Activated B cell treated with CpG ODN at 0.5 μM for 24 hours (primary cell): ENCODE results near the gene TRPV2. TPM values are rescaled to one million over a fixed set of nuclear protein-coding genes. Genes with fewer than 3 reads are reported as not detected.
A peak's percentile ranks its signal among the peaks of the same experiment; 100 is the strongest.

ENCODE experiments used
- ATAC-seq: fragments of 200-7000 bp; cut with Tn5 transposase; one replicate; pipeline ENCODE4 v1.10.0; 2021; ENCODE audit warnings: low read depth, mild to moderate bottlenecking, moderate library complexity
- CTCF ChIA-PET: fragments of 350-600 bp; sonication (Branson Sonifier 250); formaldehyde crosslinking; loops from one replicate; lab custom pipeline; 2021; ENCODE audit warnings: antibody characterized with exemption; lab: Charles Lee
- POLR2A ChIA-PET: fragments of 350-600 bp; sonication (Branson Sonifier 250); formaldehyde crosslinking; loops from one replicate; lab custom pipeline; 2021; ENCODE audit warnings: antibody characterized with exemption; lab: Charles Lee
- DNase-seq: peaks from one replicate; pipeline ENCODE4 v3.0.0; 2022
- H3K27ac Mint-ChIP-seq: one replicate; pipeline ENCODE4 v1.8.0; 2020; ENCODE audit warnings: mixed read lengths
- H3K27me3 Mint-ChIP-seq: one replicate; pipeline ENCODE4 v1.8.0; 2021; ENCODE audit warnings: mixed read lengths
- H3K36me3 Mint-ChIP-seq: one replicate; pipeline ENCODE4 v1.8.0; 2021; ENCODE audit warnings: low read depth, mixed read lengths
- H3K4me1 Mint-ChIP-seq: one replicate; pipeline ENCODE4 v1.8.0; 2021; ENCODE audit warnings: mixed read lengths
- H3K4me3 Mint-ChIP-seq: one replicate; pipeline ENCODE4 v1.8.0; 2020; ENCODE audit warnings: mild to moderate bottlenecking, mixed read lengths
- H3K9me3 Mint-ChIP-seq: one replicate; pipeline ENCODE4 v1.8.0; 2020; ENCODE audit warnings: mixed read lengths
- CTCF ChIP-seq: fragments of 200-600 bp; IDR thresholded peaks from one replicate; pipeline ENCODE4 v1.8.0; 2022; ENCODE audit warnings: antibody characterized with exemption, mild to moderate bottlenecking
- intact Hi-C: fragments of 100-400 bp; cut with micrococcal nuclease; formaldehyde crosslinking; loops from one replicate; pipeline ENCODE4 v1.15.1; 2024
- total RNA-seq: library from RNA; stranded (reverse); gene quantifications from 2 replicates; pipeline ENCODE4 v1.2.3, GENCODE V29; 2022

Gene TRPV2
- total RNA-seq, 1 donor from 2014 or later: 65.8 TPM

DNA sequence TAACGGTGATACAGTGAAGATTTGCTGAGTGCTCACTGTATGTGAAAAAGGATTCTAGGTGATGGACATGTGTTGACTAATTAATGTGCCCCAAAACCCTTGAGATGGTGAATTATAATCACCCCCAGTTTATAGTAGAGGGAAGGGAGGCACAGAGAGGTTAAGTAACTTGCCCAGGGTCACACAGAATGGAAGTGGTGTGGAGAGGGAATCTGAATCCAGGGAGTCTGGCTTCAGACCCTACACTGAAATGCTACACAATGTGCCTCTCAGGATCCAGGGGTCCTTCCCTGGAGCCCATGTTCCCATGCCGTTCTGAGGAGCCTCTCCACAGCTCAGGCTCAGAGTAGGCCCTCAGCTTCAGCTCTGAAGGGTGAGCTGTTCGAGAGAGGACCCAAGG lies 11.6 kb downstream of the TRPV2 start:
- Mint-ChIP-seq H3K4me3 (no peak overlapping the region), H3K9me3 (no peaks in the 10 kb centered on the region), H3K27me3 (no peaks in the 10 kb centered on the region), H3K27ac (no peak overlapping the region), H3K36me3 (peaks cover 57% of the 10 kb centered on the region), H3K4me1 (no peaks in the 10 kb centered on the region)
- POLR2A ChIA-PET: interaction anchor here (0.6 to 4.6 kb wide), 4 partner anchors 10 to 18 kb away, joined by 3 to 25 read pairs (median 12); partner anchors contain the start of gene TRPV2
- ATAC-seq (no peak), DNase-seq (no peak)
- no peak for TF ChIP-seq CTCF
- CTCF ChIA-PET: interaction anchor here (1.2 to 3.1 kb wide), 6 partner anchors 11 to 95 kb away, joined by 3 to 17 read pairs (median 8); partner anchors contain the start of genes TRPV2 and UBB
- intact Hi-C loops: no loop called here

DNA sequence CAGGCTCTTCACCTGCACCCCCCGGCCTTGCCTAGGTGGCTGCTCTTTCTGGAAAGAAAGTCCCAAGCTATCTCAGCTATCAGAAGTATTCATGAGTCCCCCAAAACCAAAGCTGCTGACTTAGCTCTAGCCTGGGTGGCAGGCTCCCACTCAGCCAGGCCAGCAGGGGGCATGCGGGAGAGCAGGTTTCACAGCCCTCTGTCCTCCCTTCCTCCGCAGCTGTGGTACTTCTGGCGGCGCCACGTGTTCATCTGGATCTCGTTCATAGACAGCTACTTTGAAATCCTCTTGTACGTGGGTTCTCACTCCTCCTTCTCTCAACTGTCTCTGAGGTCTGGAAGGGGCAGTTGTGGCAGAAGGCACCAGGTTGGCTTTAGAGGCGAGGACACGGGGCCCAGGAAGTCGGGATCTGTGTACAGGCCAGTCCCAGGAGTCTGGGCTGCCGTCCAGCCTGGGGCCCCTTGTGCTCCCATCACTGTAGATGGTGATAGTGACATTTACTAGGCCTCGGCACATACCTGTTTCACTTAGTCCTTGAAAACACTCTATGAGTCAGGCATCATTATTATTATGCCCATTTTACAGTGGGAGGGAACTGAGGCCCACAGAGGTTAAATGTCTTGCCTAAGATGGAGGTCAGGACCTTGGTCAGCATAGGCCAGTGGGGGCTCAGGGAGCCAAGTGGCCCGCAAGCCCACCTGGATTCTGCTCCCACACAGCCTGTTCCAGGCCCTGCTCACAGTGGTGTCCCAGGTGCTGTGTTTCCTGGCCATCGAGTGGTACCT lies 12.9 kb downstream of the TRPV2 start:
- peaks cover 52% of the 10 kb centered on the region for H3K36me3 Mint-ChIP-seq

GRCh38 chr17:16429083-16429482 lies 13.7 kb downstream of the TRPV2 start:
- ATAC-seq: no peak
- ChIA-PET CTCF (interaction anchor here (2.5 to 3.1 kb wide), 2 partner anchors 13 to 65 kb away, joined by 16 to 17 read pairs; partner anchors contain the start of gene TRPV2), POLR2A (interaction anchor here (0.8 to 4.6 kb wide), 3 partner anchors 10 to 143 kb away, joined by 3 to 25 read pairs (median 20); partner anchors contain the start of gene TRPV2)

More for the DNA sequence above, 12.9 kb downstream of the TRPV2 start:
- no peak for TF ChIP-seq CTCF
- H3K27ac Mint-ChIP-seq: peak overlapping the region; percentile 30
- no peak overlapping the region for H3K4me3 Mint-ChIP-seq
- ChIA-PET CTCF (interaction anchor here (1.0 to 3.1 kb wide), 7 partner anchors 9 to 94 kb away, joined by 3 to 17 read pairs (median 7); partner anchors contain the start of genes TRPV2 and UBB), POLR2A (interaction anchor here (3.0 to 4.6 kb wide), 2 partner anchors 11 to 12 kb away, joined by 20 to 25 read pairs; partner anchors contain the start of gene TRPV2)
- H3K9me3 Mint-ChIP-seq: no peaks in the 10 kb centered on the region
- ATAC-seq: peak; percentile 89
- intact Hi-C loops: loop anchor here (1.0 kb wide), 1 partner anchor 10 kb away; no protein-coding TSS in a partner anchor
- no peak for DNase-seq
- H3K4me1 Mint-ChIP-seq: no peaks in the 10 kb centered on the region
- no peaks in the 10 kb centered on the region for H3K27me3 Mint-ChIP-seq

DNA sequence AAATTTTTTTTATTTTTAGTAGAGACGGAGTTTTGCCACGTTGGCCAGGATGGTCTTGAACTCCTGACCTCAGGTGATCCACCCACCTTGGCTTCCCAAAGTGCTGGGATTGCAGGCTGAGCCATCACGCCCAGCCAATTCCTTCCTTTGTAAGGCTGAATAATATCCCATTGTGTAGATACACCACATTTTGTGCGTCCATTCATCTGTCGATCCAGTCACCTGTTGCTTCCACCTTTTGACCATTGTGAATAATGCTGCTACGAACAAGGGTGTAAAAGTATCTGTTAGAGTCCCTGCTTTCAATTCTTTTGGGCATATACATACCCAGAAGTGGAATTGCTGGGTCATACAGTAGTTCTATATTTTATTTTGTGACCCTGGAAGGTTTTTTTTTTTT lies 15.3 kb downstream of the TRPV2 start:
- POLR2A ChIA-PET: interaction anchor here (0.9 to 4.6 kb wide), 2 partner anchors 8 to 13 kb away, joined by 5 to 25 read pairs; no protein-coding TSS in a partner anchor
- peaks cover 43% of the 10 kb centered on the region for H3K36me3 Mint-ChIP-seq
- no peaks in the 10 kb centered on the region for H3K4me1 Mint-ChIP-seq
- DNase-seq (no peak), ATAC-seq (no peak)
- no peaks in the 10 kb centered on the region for H3K27me3 Mint-ChIP-seq
- intact Hi-C loops: loop anchor here (10.0 kb wide), 1 partner anchor 554 kb away; no protein-coding TSS in a partner anchor
- CTCF ChIA-PET: no interaction called here
- no peaks in the 10 kb centered on the region for H3K9me3 Mint-ChIP-seq
- H3K4me3 Mint-ChIP-seq: no peak overlapping the region
- no peak for TF ChIP-seq CTCF
- H3K27ac Mint-ChIP-seq: no peak overlapping the region

More at GRCh38 chr17:16429083-16429482, 13.7 kb downstream of the TRPV2 start:
- peaks cover 48% of the 10 kb centered on the region for H3K36me3 Mint-ChIP-seq
- intact Hi-C loops: no loop called here
- H3K4me3 Mint-ChIP-seq: no peak overlapping the region
- DNase-seq: no peak
- H3K27ac Mint-ChIP-seq: no peak overlapping the region
- H3K9me3 Mint-ChIP-seq: no peaks in the 10 kb centered on the region
- TF ChIP-seq CTCF: no peak
- no peaks in the 10 kb centered on the region for H3K27me3 Mint-ChIP-seq
- no peaks in the 10 kb centered on the region for H3K4me1 Mint-ChIP-seq

- peaks cover 30% of the 10 kb centered on the region for H3K36me3 Mint-ChIP-seq
- no peak for TF ChIP-seq CTCF
- no peak overlapping the region for H3K4me3 Mint-ChIP-seq
- intact Hi-C loops: loop anchor here (10.0 kb wide), 1 partner anchor 553 kb away; no protein-coding TSS in a partner anchor
- CTCF ChIA-PET: no interaction called here
- no peak for DNase-seq
- ATAC-seq: no peak
- no peak overlapping the region for H3K27ac Mint-ChIP-seq
- no peaks in the 10 kb centered on the region for H3K4me1 Mint-ChIP-seq
- POLR2A ChIA-PET: interaction anchor here (1.0 kb wide), 1 partner anchor 146 kb away, joined by 3 read pairs; no protein-coding TSS in a partner anchor
- H3K9me3 Mint-ChIP-seq: no peaks in the 10 kb centered on the region
- H3K27me3 Mint-ChIP-seq: no peaks in the 10 kb centered on the region
Measured at GRCh38 chr17:16432017-16432416, 16.6 kb downstream of the TRPV2 start.
